Lung (tissue), 12 donors: Measurements from ENCODE around the gene DOK6. TPM values are rescaled to one million over a fixed set of nuclear protein-coding genes. Genes with fewer than 3 reads are reported as not detected.
A peak's percentile ranks its signal among the peaks of the same experiment; 100 is the strongest.

Experiments
- ATAC-seq: fragments of 200-7000 bp; cut with Tn5 transposase; one replicate; pipeline ENCODE4 v1.9.1; 2020; ENCODE audit warnings: moderate number of reproducible peaks; ENCODE audit not compliant: insufficient read depth, low FRiP score
- DNase-seq, 3 donors: peaks; one replicate each; pipeline ENCODE4 v3.0.0-alpha.2; 2013 to 2017
- H3K27ac ChIP-seq, 2 donors: one replicate each; pipeline ENCODE4 v1.5.1; 2013; ENCODE audit warnings: mild to moderate bottlenecking in 2 of 2, moderate library complexity in 2 of 2, control low read depth in 1 of 2, inconsistent platforms in 1 of 2, low read depth in 1 of 2, low read length in 1 of 2
- H3K27me3 ChIP-seq, 3 donors: one replicate each; pipeline ENCODE4 v1.5.1; 2013; ENCODE audit warnings: low read length in 2 of 3; ENCODE audit not compliant: control insufficient read depth in 3 of 3, insufficient read depth in 3 of 3
- H3K36me3 ChIP-seq, 4 donors: one replicate each; pipeline ENCODE4 v1.5.1; 2013; ENCODE audit warnings: low read length in 4 of 4, mild to moderate bottlenecking in 1 of 4, moderate library complexity in 1 of 4; ENCODE audit not compliant: control insufficient read depth in 4 of 4, insufficient read depth in 4 of 4
- H3K4me1 ChIP-seq, 5 donors: one replicate each; pipeline ENCODE4 v1.5.1; 2013; ENCODE audit warnings: low read length in 5 of 5, mild to moderate bottlenecking in 2 of 5, moderate library complexity in 1 of 5; ENCODE audit not compliant: control insufficient read depth in 5 of 5, insufficient read depth in 5 of 5
- H3K4me3 ChIP-seq: one replicate; pipeline ENCODE4 v1.5.1; 2013; ENCODE audit warnings: mild to moderate bottlenecking, control low read depth, moderate library complexity
- H3K9ac ChIP-seq, 2 donors: one replicate each; pipeline ENCODE4 v1.5.1; 2013; ENCODE audit warnings: low read length in 2 of 2, control low read depth in 1 of 2; ENCODE audit not compliant: insufficient read depth in 1 of 2
- H3K9me3 ChIP-seq, 4 donors: one replicate each; pipeline ENCODE4 v1.5.1; 2013; ENCODE audit warnings: low read length in 3 of 4, mild to moderate bottlenecking in 1 of 4, moderate library complexity in 1 of 4; ENCODE audit not compliant: control insufficient read depth in 4 of 4, insufficient read depth in 3 of 4
- CTCF ChIP-seq: IDR thresholded peaks from 2 replicates; pipeline ENCODE4 v1.5.1; 2012; ENCODE audit warnings: mild to moderate bottlenecking; ENCODE audit errors: control extremely low read depth, extremely low read depth
- WGBS, 2 donors: extraction: QIAGEN DNeasy Blood & Tissue Kit; methylation state at CpG; one replicate each; pipeline ENCODE4 v1.1.7; 2013; 5-methylcytosine and 5-hydroxymethylcytosine counted together
- polyA plus RNA-seq, 2 donors: library from polyadenylated mRNA; stranded (reverse); fragments of 200-250 nt; gene quantifications; one replicate each; pipeline ENCODE4 v1.2.1, GENCODE V29; 2013
- total RNA-seq, 2 donors: library from RNA; depleted of rRNA in 1 of 2; stranded (reverse); fragments of >200 nt in 1 of 2; gene quantifications; one replicate each; pipeline ENCODE4 v1.2.1, GENCODE V29; 2014 to 2021
- donor health status: control.
- donor health status: control.
- donor health status: Bipolar disorder and iron deficiency.
- donor health status: healthy.
- donor health status: DM: yes; HTN: yes; CAD: no.

The DOK6 gene
- total and polyA plus RNA-seq, 4 donors = 0.61 to 21.3 (median 2.7) TPM

GRCh38 chr18:69447886-69448285 lies 47.2 kb downstream of the DOK6 start:
- no peaks in the 10 kb centered on the region for H3K27me3 ChIP-seq

GRCh38 chr18:69455125-69455524 lies 54.4 kb downstream of the DOK6 start:
- Histone ChIP-seq H3K27ac (no peak overlapping the region), H3K4me1 (no peaks in the 10 kb centered on the region), H3K9me3 (no peaks in the 10 kb centered on the region), H3K36me3 (no peaks in the 10 kb centered on the region), H3K27me3 (no peaks in the 10 kb centered on the region), H3K9ac (no peak overlapping the region), H3K4me3 (no peak overlapping the region)
- ATAC-seq (no peak), DNase-seq (peak in 2 of 3 donors; percentile 39 to 63)
- WGBS, 2 donors = 58 to 83% methylated on average over 1 of the region's 1 CpG
- TF ChIP-seq CTCF = no peak

More at GRCh38 chr18:69447886-69448285, 47.2 kb downstream of the DOK6 start:
- H3K27ac ChIP-seq = no peak overlapping the region
- no peak overlapping the region for H3K4me3 ChIP-seq
- no peaks in the 10 kb centered on the region for H3K4me1 ChIP-seq
- no peaks in the 10 kb centered on the region for H3K36me3 ChIP-seq
- TF ChIP-seq CTCF = no peak
- no peak for DNase-seq
- H3K9ac ChIP-seq = no peak overlapping the region
- peaks cover 0 to 1% (median 0%) of the 10 kb centered on the region in 4 donors for H3K9me3 ChIP-seq
- ATAC-seq = no peak
- WGBS, 2 donors = 94 to 97% methylated on average over 1 of the region's 1 CpG

- H3K4me3 ChIP-seq = no peak overlapping the region
- no peak for DNase-seq
Measured at GRCh38 chr18:69469444-69469919, 68.8 kb downstream of the DOK6 start.

More at GRCh38 chr18:69469444-69469919, 68.8 kb downstream of the DOK6 start:
- no peak for ATAC-seq
- H3K36me3 ChIP-seq = no peaks in the 10 kb centered on the region
- no peak overlapping the region for H3K9ac ChIP-seq
- WGBS, 2 donors = 87% methylated on average over 27 of the region's 27 CpGs
- H3K4me1 ChIP-seq = no peaks in the 10 kb centered on the region
- no peaks in the 10 kb centered on the region for H3K27me3 ChIP-seq
- no peak for TF ChIP-seq CTCF
- H3K9me3 ChIP-seq = peaks cover 0 to 5% (median 0%) of the 10 kb centered on the region in 4 donors
- H3K27ac ChIP-seq = no peak overlapping the region
